Lung (tissue), 12 donors: ENCODE results near the gene ZNF304. TPM values are rescaled to one million over a fixed set of nuclear protein-coding genes. Genes with fewer than 3 reads are reported as not detected.
A peak's percentile ranks its signal among the peaks of the same experiment; 100 is the strongest.

Source experiments
- ATAC-seq: fragments of 200-7000 bp; cut with Tn5 transposase; one replicate; pipeline ENCODE4 v1.9.1; 2020; ENCODE audit warnings: moderate number of reproducible peaks; ENCODE audit not compliant: insufficient read depth, low FRiP score
- DNase-seq, 3 donors: peaks; one replicate each; pipeline ENCODE4 v3.0.0-alpha.2; 2013 to 2017
- H3K27ac ChIP-seq, 2 donors: one replicate each; pipeline ENCODE4 v1.5.1; 2013; ENCODE audit warnings: mild to moderate bottlenecking in 2 of 2, moderate library complexity in 2 of 2, control low read depth in 1 of 2, inconsistent platforms in 1 of 2, low read depth in 1 of 2, low read length in 1 of 2
- H3K27me3 ChIP-seq, 3 donors: one replicate each; pipeline ENCODE4 v1.5.1; 2013; ENCODE audit warnings: low read length in 2 of 3; ENCODE audit not compliant: control insufficient read depth in 3 of 3, insufficient read depth in 3 of 3
- H3K36me3 ChIP-seq, 4 donors: one replicate each; pipeline ENCODE4 v1.5.1; 2013; ENCODE audit warnings: low read length in 4 of 4, mild to moderate bottlenecking in 1 of 4, moderate library complexity in 1 of 4; ENCODE audit not compliant: control insufficient read depth in 4 of 4, insufficient read depth in 4 of 4
- H3K4me1 ChIP-seq, 5 donors: one replicate each; pipeline ENCODE4 v1.5.1; 2013; ENCODE audit warnings: low read length in 5 of 5, mild to moderate bottlenecking in 2 of 5, moderate library complexity in 1 of 5; ENCODE audit not compliant: control insufficient read depth in 5 of 5, insufficient read depth in 5 of 5
- H3K4me3 ChIP-seq: one replicate; pipeline ENCODE4 v1.5.1; 2013; ENCODE audit warnings: mild to moderate bottlenecking, control low read depth, moderate library complexity
- H3K9ac ChIP-seq, 2 donors: one replicate each; pipeline ENCODE4 v1.5.1; 2013; ENCODE audit warnings: low read length in 2 of 2, control low read depth in 1 of 2; ENCODE audit not compliant: insufficient read depth in 1 of 2
- H3K9me3 ChIP-seq, 4 donors: one replicate each; pipeline ENCODE4 v1.5.1; 2013; ENCODE audit warnings: low read length in 3 of 4, mild to moderate bottlenecking in 1 of 4, moderate library complexity in 1 of 4; ENCODE audit not compliant: control insufficient read depth in 4 of 4, insufficient read depth in 3 of 4
- CTCF ChIP-seq: IDR thresholded peaks from 2 replicates; pipeline ENCODE4 v1.5.1; 2012; ENCODE audit warnings: mild to moderate bottlenecking; ENCODE audit errors: control extremely low read depth, extremely low read depth
- WGBS, 2 donors: extraction: QIAGEN DNeasy Blood & Tissue Kit; methylation state at CpG; one replicate each; pipeline ENCODE4 v1.1.7; 2013; 5-methylcytosine and 5-hydroxymethylcytosine counted together
- polyA plus RNA-seq, 2 donors: library from polyadenylated mRNA; stranded (reverse); fragments of 200-250 nt; gene quantifications; one replicate each; pipeline ENCODE4 v1.2.1, GENCODE V29; 2013
- total RNA-seq, 2 donors: library from RNA; depleted of rRNA in 1 of 2; stranded (reverse); fragments of >200 nt in 1 of 2; gene quantifications; one replicate each; pipeline ENCODE4 v1.2.1, GENCODE V29; 2014 to 2021
- donor health status: control.
- donor health status: control.
- donor health status: Bipolar disorder and iron deficiency.
- donor health status: healthy.
- donor health status: DM: yes; HTN: yes; CAD: no.

ZNF304 gene
- total and polyA plus RNA-seq, 4 donors = 2.6 to 13.5 (median 5.8) TPM

GRCh38 chr19:57377498-57378146 is 26.6 kb downstream of the ZNF304 start:
- WGBS, 2 donors = 93 to 95% methylated on average over 3 of the region's 3 CpGs
- Histone ChIP-seq H3K36me3 (peaks cover 21 to 29% (median 27%) of the 10 kb centered on the region in 4 donors), H3K9ac (no peak overlapping the region), H3K4me3 (no peak overlapping the region), H3K27ac (no peak overlapping the region), H3K27me3 (no peaks in the 10 kb centered on the region), H3K4me1 (no peaks in the 10 kb centered on the region), H3K9me3 (peaks cover 6 to 38% (median 8%) of the 10 kb centered on the region in 4 donors)
- ATAC-seq = no peak
- no peak for TF ChIP-seq CTCF
- no peak for DNase-seq

- no peak overlapping the region for H3K9ac ChIP-seq
- H3K4me1 ChIP-seq = no peaks in the 10 kb centered on the region
- H3K4me3 ChIP-seq = no peak overlapping the region
- no peaks in the 10 kb centered on the region for H3K27me3 ChIP-seq
- ATAC-seq (no peak), DNase-seq (no peak)
- peaks cover 6 to 19% (median 8%) of the 10 kb centered on the region in 4 donors for H3K9me3 ChIP-seq
- H3K36me3 ChIP-seq = peaks cover 13 to 19% (median 16%) of the 10 kb centered on the region in 4 donors
- H3K27ac ChIP-seq = no peak overlapping the region
- TF ChIP-seq CTCF = no peak
Measured at GRCh38 chr19:57380923-57381322, 29.9 kb downstream of the ZNF304 start.

GRCh38 chr19:57382806-57383488 is 31.9 kb downstream of the ZNF304 start:
- no peak overlapping the region for H3K4me3 ChIP-seq
- no peak overlapping the region for H3K9ac ChIP-seq
- H3K9me3 ChIP-seq = peaks cover 0 to 8% (median 1%) of the 10 kb centered on the region in 4 donors
- ATAC-seq = no peak
- 78 to 80% methylated on average over 7 of the region's 7 CpGs for WGBS, 2 donors
- H3K4me1 ChIP-seq = no peaks in the 10 kb centered on the region
- H3K27me3 ChIP-seq = no peaks in the 10 kb centered on the region
- peak in 1 of 3 donors; percentile 15 for DNase-seq
- H3K27ac ChIP-seq = no peak overlapping the region
- TF ChIP-seq CTCF = no peak
- peaks cover 3 to 6% (median 5%) of the 10 kb centered on the region in 4 donors for H3K36me3 ChIP-seq
